Activated CD8-positive, alpha-beta memory T cell treated with anti-CD3 and anti-CD28 coated beads for 1 hour (primary cell): ENCODE data around the gene C6orf89.

Source experiments
- DNase-seq, 2 donors: peaks; one replicate each; pipeline ENCODE4 v3.0.0-alpha.2; 2020; ENCODE audit warnings: low read depth in 1 of 2; ENCODE audit errors: extremely low read depth in 1 of 2

Gene C6orf89

GRCh38 chr6:36967301-36967700 is 81.5 kb downstream of the C6orf89 start:
- DNase-seq, result no peak

- no peak for DNase-seq
These were observed 82.0 kb downstream of the C6orf89 start for GRCh38 chr6:36967757-36968156.

- DNase-seq, result no peak
These were observed 82.7 kb downstream of the C6orf89 start for GRCh38 chr6:36968266-36968977.

GRCh38 chr6:36969240-36969691 is 83.5 kb downstream of the C6orf89 start:
- DNase-seq, result no peak

- no peak for DNase-seq
These were observed 84.5 kb downstream of the C6orf89 start for GRCh38 chr6:36969988-36970891.

- DNase-seq, result no peak
These were observed 85.4 kb downstream of the C6orf89 start for GRCh38 chr6:36970892-36971842.

GRCh38 chr6:36971921-36972673 is 86.3 kb downstream of the C6orf89 start:
- DNase-seq, result no peak

- DNase-seq, result no peak
These were observed 87.4 kb downstream of the C6orf89 start for GRCh38 chr6:36973190-36973589.

GRCh38 chr6:36973647-36974046 is 87.9 kb downstream of the C6orf89 start:
- no peak for DNase-seq

- no peak for DNase-seq
These were observed 89.7 kb downstream of the C6orf89 start for GRCh38 chr6:36975231-36976006.

GRCh38 chr6:36976007-36976264 is 90.2 kb downstream of the C6orf89 start:
- no peak for DNase-seq

- no peak for DNase-seq
These were observed 90.8 kb downstream of the C6orf89 start for GRCh38 chr6:36976509-36976908.

GRCh38 chr6:36976931-36977330 is 91.2 kb downstream of the C6orf89 start:
- no peak for DNase-seq

- DNase-seq, result no peak
These were observed 91.8 kb downstream of the C6orf89 start for GRCh38 chr6:36977470-36977941.
